Astrocyte (in vitro differentiated cells and primary cell): ENCODE measurements around the gene TRUB2. TPM values are rescaled to one million over a fixed set of nuclear protein-coding genes. Genes with fewer than 3 reads are reported as not detected.

Source experiments
- DNase-seq: peaks from one replicate; pipeline ENCODE4 v3.0.0-alpha.2; 2010; ENCODE audit warnings: low read depth
- FAIRE-seq: peaks from 2 replicates; lab custom pipeline; 2011; peaks lifted over from hg19 to GRCh38; lab: Jason Lieb, UNC
- H2AFZ ChIP-seq: 2 replicates; pipeline ENCODE4 v1.6.0; 2012; ENCODE audit warnings: low read depth, low read length, inconsistent platforms
- H3K27ac ChIP-seq: 2 replicates; pipeline ENCODE4 v1.5.1; 2011; ENCODE audit warnings: low read depth, low read length, inconsistent platforms
- H3K27me3 ChIP-seq: 2 replicates; pipeline ENCODE4 v1.6.0; 2011; ENCODE audit warnings: low read length, inconsistent platforms; ENCODE audit not compliant: insufficient read depth
- H3K36me3 ChIP-seq: 2 replicates; pipeline ENCODE4 v1.5.1; 2011; ENCODE audit warnings: low read length, inconsistent platforms; ENCODE audit not compliant: insufficient read depth
- H3K4me1 ChIP-seq: 2 replicates; pipeline ENCODE4 v1.5.1; 2011; ENCODE audit warnings: low read length, inconsistent platforms; ENCODE audit not compliant: insufficient read depth
- H3K4me2 ChIP-seq: 2 replicates; pipeline ENCODE4 v1.6.0; 2012; ENCODE audit warnings: low read length, inconsistent platforms
- H3K4me3 ChIP-seq: 2 replicates; pipeline ENCODE4 v1.5.1; 2011; ENCODE audit warnings: low read depth, mild to moderate bottlenecking, low read length, inconsistent platforms; ENCODE audit not compliant: insufficient read depth
- H3K79me2 ChIP-seq: 2 replicates; pipeline ENCODE4 v1.6.0; 2012; ENCODE audit warnings: mild to moderate bottlenecking, low read length, inconsistent platforms; ENCODE audit not compliant: insufficient read depth
- H3K9ac ChIP-seq: 2 replicates; pipeline ENCODE4 v1.6.0; 2012; ENCODE audit warnings: mild to moderate bottlenecking, low read length, inconsistent platforms
- H3K9me3 ChIP-seq: 2 replicates; pipeline ENCODE4 v1.5.1; 2012; ENCODE audit warnings: low read depth, mild to moderate bottlenecking, low read length, inconsistent platforms; ENCODE audit not compliant: insufficient read depth
- H4K20me1 ChIP-seq: 2 replicates; pipeline ENCODE4 v1.6.0; 2012; ENCODE audit warnings: low read length, inconsistent platforms; ENCODE audit not compliant: insufficient read depth
- H3K27ac Mint-ChIP-seq: one replicate; pipeline ENCODE4 v1.8.0; 2021; ENCODE audit warnings: mild to moderate bottlenecking, mixed read lengths; ENCODE audit not compliant: unreplicated experiment
- H3K27me3 Mint-ChIP-seq: one replicate; pipeline ENCODE4 v1.8.0; 2021; ENCODE audit warnings: low read depth, mixed read lengths; ENCODE audit not compliant: unreplicated experiment
- H3K36me3 Mint-ChIP-seq: one replicate; pipeline ENCODE4 v1.8.0; 2021; ENCODE audit warnings: low read depth, mixed read lengths; ENCODE audit not compliant: unreplicated experiment
- H3K4me1 Mint-ChIP-seq: one replicate; pipeline ENCODE4 v1.8.0; 2021; ENCODE audit warnings: low read depth, mixed read lengths; ENCODE audit not compliant: unreplicated experiment
- H3K4me3 Mint-ChIP-seq: one replicate; pipeline ENCODE4 v1.8.0; 2021; ENCODE audit warnings: mild to moderate bottlenecking, moderate library complexity, mixed read lengths; ENCODE audit not compliant: unreplicated experiment
- H3K9me3 Mint-ChIP-seq: one replicate; pipeline ENCODE4 v1.8.0; 2021; ENCODE audit warnings: mild to moderate bottlenecking, mixed read lengths; ENCODE audit not compliant: unreplicated experiment
- CTCF ChIP-seq: IDR thresholded peaks from 2 replicates; pipeline ENCODE4 v1.5.1; 2011; ENCODE audit warnings: low read depth, mild to moderate bottlenecking, inconsistent platforms, low read length, moderate library complexity; ENCODE audit not compliant: insufficient read depth
- EZH2 ChIP-seq: IDR thresholded peaks from 2 replicates; pipeline ENCODE4 v1.6.1; 2012; ENCODE audit warnings: mild to moderate bottlenecking, low read length, inconsistent platforms; ENCODE audit not compliant: insufficient read depth
- total RNA-seq: library from RNA; stranded (reverse); gene quantifications from 2 replicates; pipeline ENCODE4 v1.2.1, GENCODE V29; 2021

TRUB2 gene
- total RNA-seq, 1 donor from 2014 or later: 26.6 TPM

GRCh38 chr9:128304136-128304970, 17.9 kb downstream of the TRUB2 start:
- H3K27me3 ChIP-seq: no peaks in the 10 kb centered on the region
- peak overlapping the region; percentile 21 for H3K27ac ChIP-seq
- FAIRE-seq (no peak), DNase-seq (no peak)
- Mint-ChIP-seq H3K27ac (peak overlapping the region; percentile 0), H3K9me3 (peaks cover 4% of the 10 kb centered on the region), H3K4me3 (peak overlapping the region; percentile 28), H3K36me3 (peaks cover 6% of the 10 kb centered on the region), H3K4me1 (peaks cover 4% of the 10 kb centered on the region), H3K27me3 (no peaks in the 10 kb centered on the region)
- peak overlapping the region; percentile 21 for H3K4me2 ChIP-seq
- H3K36me3 ChIP-seq: peaks cover 2% of the 10 kb centered on the region
- H3K4me3 ChIP-seq: no peak overlapping the region
- TF ChIP-seq CTCF: no peak
- peaks cover 18% of the 10 kb centered on the region for H3K4me1 ChIP-seq
- H2AFZ ChIP-seq: no peak overlapping the region
- no peaks in the 10 kb centered on the region for H3K79me2 ChIP-seq
- no peak overlapping the region for H3K9ac ChIP-seq
- H4K20me1 ChIP-seq: no peaks in the 10 kb centered on the region
- H3K9me3 ChIP-seq: no peaks in the 10 kb centered on the region

DNA sequence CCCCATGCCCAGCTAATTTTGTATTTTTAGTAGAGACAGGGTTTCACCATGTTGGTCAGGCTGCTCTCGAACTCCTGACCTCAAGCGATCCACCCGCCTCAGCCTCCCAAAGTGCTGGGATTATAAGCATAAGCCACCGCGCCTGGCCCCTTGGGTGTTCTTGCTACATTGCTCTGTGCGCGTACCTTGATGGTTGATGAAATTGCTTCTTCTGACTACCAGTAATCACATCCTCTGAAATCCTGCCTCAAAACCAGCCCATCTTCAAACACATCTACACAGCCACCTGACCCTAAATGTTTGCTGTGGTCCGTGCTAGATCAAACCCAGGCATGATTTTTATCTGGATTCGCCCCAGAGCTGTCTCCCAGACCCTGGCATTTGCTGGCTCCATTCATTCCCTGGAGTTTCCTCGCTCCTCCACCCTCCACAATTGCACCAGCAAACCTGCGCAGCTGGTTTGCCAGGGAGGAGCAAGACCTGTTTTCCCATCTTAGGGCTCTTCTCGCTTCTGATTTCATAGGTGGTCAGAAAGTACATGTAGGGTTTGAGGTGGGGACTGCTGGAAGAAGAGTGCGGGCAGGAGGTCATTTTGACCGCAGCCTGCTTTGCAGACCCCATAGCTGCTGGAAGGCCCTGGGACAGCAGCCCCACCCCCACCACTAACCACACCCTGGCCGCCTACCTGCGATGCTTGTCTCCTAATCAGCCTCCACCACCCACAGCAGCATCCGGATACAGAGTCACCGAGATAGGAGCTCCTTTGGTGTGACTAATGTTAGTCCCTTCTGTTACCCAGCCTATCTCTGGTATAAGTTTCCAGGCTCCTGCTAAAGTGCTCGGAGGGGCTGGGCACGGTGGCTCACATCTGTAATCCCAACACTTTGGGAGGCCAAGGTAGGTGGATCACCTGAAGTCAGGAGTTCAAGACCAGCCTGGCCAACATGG, 23.4 kb downstream of the TRUB2 start:
- no peak overlapping the region for H3K4me3 Mint-ChIP-seq
- no peak overlapping the region for H3K9ac ChIP-seq
- no peak for TF ChIP-seq CTCF
- TF ChIP-seq EZH2: no peak
- H3K9me3 ChIP-seq: no peaks in the 10 kb centered on the region
- H4K20me1 ChIP-seq: no peaks in the 10 kb centered on the region
- no peaks in the 10 kb centered on the region for H3K36me3 ChIP-seq
- H3K4me1 Mint-ChIP-seq: peaks cover 3% of the 10 kb centered on the region
- no peak overlapping the region for H3K27ac Mint-ChIP-seq
- no peak for FAIRE-seq
- no peak overlapping the region for H2AFZ ChIP-seq
- H3K27me3 Mint-ChIP-seq: no peaks in the 10 kb centered on the region
- no peak overlapping the region for H3K27ac ChIP-seq
- no peak overlapping the region for H3K4me3 ChIP-seq
- no peaks in the 10 kb centered on the region for H3K79me2 ChIP-seq
- H3K27me3 ChIP-seq: no peaks in the 10 kb centered on the region
- H3K36me3 Mint-ChIP-seq: no peaks in the 10 kb centered on the region
- no peak for DNase-seq
- no peaks in the 10 kb centered on the region for H3K9me3 Mint-ChIP-seq
- no peak overlapping the region for H3K4me2 ChIP-seq
- H3K4me1 ChIP-seq: peaks cover 8% of the 10 kb centered on the region
